A673 (cell line): ENCODE data around the gene IL4R.

Source experiments
- CTCF ChIP-seq: fragments of 300-800, 200-600 bp; sonication (generic); conservative IDR thresholded peaks from 2 replicates; pipeline ENCODE4 v1.5.1; 2017; ENCODE audit warnings: low read depth, mild to moderate bottlenecking, antibody characterized with exemption, low read length, moderate library complexity, mixed read lengths
- EZH2 ChIP-seq: fragments of 200-600 bp; sonication (generic); IDR thresholded peaks from 2 replicates; pipeline ENCODE4 v1.6.1; 2017; ENCODE audit warnings: borderline replicate concordance, low read depth, mild to moderate bottlenecking, mixed read lengths, antibody characterized with exemption, low read length; ENCODE audit not compliant: poor library complexity, severe bottlenecking

GRCh38 chr16:27377666-27378485 lies 64.1 kb downstream of the IL4R start:
- TF ChIP-seq CTCF (no peak), EZH2 (no peak)
